Tibial artery (tissue), 4 donors: ENCODE data around the gene NTM.

ENCODE experiments used
- DNase-seq, 2 donors: peaks; one replicate each; pipeline ENCODE4 v3.0.0-alpha.2; 2019
- H3K27ac ChIP-seq, 2 donors: fragments of 200-600 bp; sonication (generic) in 1 of 2; 1 replicate in 1 of 2; 2 replicates in 1 of 2; pipeline ENCODE4 v1.5.1; 2018 to 2019; ENCODE audit warnings: mild to moderate bottlenecking in 1 of 2
- H3K27me3 ChIP-seq, 2 donors: fragments of 200-600 bp; sonication (generic) in 1 of 2; one replicate each; pipeline versions ENCODE4 v1.5.1 to v1.6.0; 2016 to 2019
- H3K36me3 ChIP-seq, 3 donors: fragments of 200-600 bp; sonication (generic) in 2 of 3; one replicate each; pipeline ENCODE4 v1.5.1; 2016 to 2019; ENCODE audit warnings: mild to moderate bottlenecking in 2 of 3
- H3K4me1 ChIP-seq, 4 donors: fragments of 200-600 bp; sonication (generic) in 2 of 4; 1 replicate in 3 of 4; 2 replicates in 1 of 4; pipeline ENCODE4 v1.5.1; 2016 to 2019
- H3K4me3 ChIP-seq, 2 donors: fragments of 200-600 bp; sonication (generic) in 1 of 2; 1 replicate in 1 of 2; 2 replicates in 1 of 2; pipeline ENCODE4 v1.5.1; 2018 to 2019; ENCODE audit warnings: mild to moderate bottlenecking in 2 of 2
- H3K9me3 ChIP-seq, 3 donors: fragments of 200-600 bp; sonication (generic) in 1 of 3; one replicate each; pipeline ENCODE4 v1.5.1; 2016 to 2019
- CTCF ChIP-seq, 2 experiments: fragments of 200-600 bp in 1 of 2; fragments of 450-650 bp in 1 of 2; IDR thresholded peaks; one replicate each; pipeline ENCODE4 v1.5.1; 2017 to 2019; ENCODE audit warnings: antibody characterized with exemption in 2 of 2, mild to moderate bottlenecking in 1 of 2, moderate library complexity in 1 of 2
- intact Hi-C: fragments of 100-400 bp; cut with DNase I; formaldehyde crosslinking; loops from one replicate; pipeline ENCODE4 v1.15.0; 2023; ENCODE audit warnings: low total_unique reads

The NTM gene

DNA sequence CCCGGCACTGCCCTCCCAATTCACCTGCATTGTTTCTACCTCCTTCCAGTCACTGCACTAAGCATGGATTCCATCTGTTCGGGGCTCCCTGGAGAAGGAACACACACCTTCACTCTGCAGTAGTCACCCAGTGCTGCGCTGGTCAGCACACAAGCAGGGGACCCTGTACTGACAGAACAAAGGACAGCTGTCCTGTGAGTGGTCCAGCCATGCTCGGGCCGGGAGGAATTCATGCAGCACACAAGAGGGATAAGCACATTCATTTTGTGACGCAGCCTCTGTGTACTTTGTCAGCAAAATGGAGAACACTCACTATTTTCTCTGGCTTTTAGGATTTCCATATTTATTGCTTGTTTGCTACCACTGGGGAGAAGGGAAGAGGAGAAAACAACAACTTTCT, 167.3 kb downstream of the NTM start:
- H3K9me3 ChIP-seq = peaks cover 0 to 8% (median 0%) of the 10 kb centered on the region in 3 donors
- TF ChIP-seq CTCF (IDR thresholded peaks at IDR 0.05) = no peak
- DNase-seq = no peak
- H3K4me3 ChIP-seq = no peak overlapping the region
- H3K27me3 ChIP-seq = peaks cover 0 to 2% of the 10 kb centered on the region in 2 donors
- H3K36me3 ChIP-seq = no peaks in the 10 kb centered on the region
- intact Hi-C loops = no loop called here
- no peak overlapping the region for H3K27ac ChIP-seq
- H3K4me1 ChIP-seq = no peaks in the 10 kb centered on the region

DNA sequence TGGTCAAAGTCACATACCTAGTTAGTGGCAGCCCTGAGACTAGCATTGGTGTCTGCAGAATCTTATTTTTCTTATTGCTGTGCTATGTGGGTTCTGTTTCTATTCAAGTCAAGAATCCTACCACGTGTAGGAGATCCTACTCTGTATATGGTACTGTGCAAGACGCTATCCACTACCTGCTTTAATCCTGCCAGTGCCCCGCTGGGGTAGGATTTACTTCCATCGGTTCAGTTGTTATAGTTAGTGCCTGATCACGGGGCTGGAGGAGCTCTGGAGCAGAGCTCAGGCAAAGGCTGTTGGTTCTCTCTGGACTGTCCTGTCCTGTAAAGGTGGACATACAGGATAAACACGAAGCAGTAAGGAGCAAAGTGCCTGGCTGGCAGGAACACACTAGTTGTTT, 167.9 kb downstream of the NTM start:
- no peak for DNase-seq
- peaks cover 0 to 8% (median 0%) of the 10 kb centered on the region in 3 donors for H3K9me3 ChIP-seq
- H3K27me3 ChIP-seq = peaks cover 0 to 2% of the 10 kb centered on the region in 2 donors
- no peaks in the 10 kb centered on the region for H3K36me3 ChIP-seq
- no peak for TF ChIP-seq CTCF (IDR thresholded peaks at IDR 0.05)
- intact Hi-C loops = no loop called here
- no peaks in the 10 kb centered on the region for H3K4me1 ChIP-seq
- no peak overlapping the region for H3K27ac ChIP-seq
- no peak overlapping the region for H3K4me3 ChIP-seq

GRCh38 chr11:131540676-131541075, 170.3 kb downstream of the NTM start:
- Histone ChIP-seq H3K27me3 (peaks cover 0 to 2% of the 10 kb centered on the region in 2 donors), H3K4me1 (no peaks in the 10 kb centered on the region), H3K9me3 (peaks cover 0 to 8% (median 0%) of the 10 kb centered on the region in 3 donors), H3K36me3 (no peaks in the 10 kb centered on the region), H3K27ac (no peak overlapping the region), H3K4me3 (no peak overlapping the region)
- no peak for TF ChIP-seq CTCF (IDR thresholded peaks at IDR 0.05)
- intact Hi-C loops = no loop called here
- no peak for DNase-seq

GRCh38 chr11:131543389-131544025, 173.1 kb downstream of the NTM start:
- intact Hi-C loops = no loop called here
- Histone ChIP-seq H3K9me3 (peaks cover 0 to 8% (median 0%) of the 10 kb centered on the region in 3 donors), H3K27me3 (no peaks in the 10 kb centered on the region), H3K27ac (no peak overlapping the region), H3K36me3 (no peaks in the 10 kb centered on the region), H3K4me1 (no peaks in the 10 kb centered on the region), H3K4me3 (no peak overlapping the region)
- no peak for TF ChIP-seq CTCF (IDR thresholded peaks at IDR 0.05)
- no peak for DNase-seq

GRCh38 chr11:131544591-131544990, 174.2 kb downstream of the NTM start:
- H3K4me3 ChIP-seq = no peak overlapping the region
- TF ChIP-seq CTCF (IDR thresholded peaks at IDR 0.05) = no peak

More at GRCh38 chr11:131544591-131544990, 174.2 kb downstream of the NTM start:
- intact Hi-C loops = no loop called here
- peaks cover 0 to 8% (median 0%) of the 10 kb centered on the region in 3 donors for H3K9me3 ChIP-seq
- no peak overlapping the region for H3K27ac ChIP-seq
- no peaks in the 10 kb centered on the region for H3K27me3 ChIP-seq
- H3K36me3 ChIP-seq = no peaks in the 10 kb centered on the region
- no peak for DNase-seq
- H3K4me1 ChIP-seq = no peaks in the 10 kb centered on the region
